A673 (cell line): Measurements from ENCODE around the gene VPS33A.
"Not testable (repeated sequence)": the region's sequence is repeated elsewhere in the genome, so short reads cannot be mapped to it uniquely, and the experiment has no call there.

Source experiments
- EZH2 ChIP-seq: fragments of 200-600 bp; sonication (generic); IDR thresholded peaks from 2 replicates; pipeline ENCODE4 v1.6.1; 2017; ENCODE audit warnings: borderline replicate concordance, low read depth, mild to moderate bottlenecking, mixed read lengths, antibody characterized with exemption, low read length; ENCODE audit not compliant: poor library complexity, severe bottlenecking
- TF ChIP-seq, protein P1 (sequence below): fragments of 300-800, 200-600 bp; sonication (generic); conservative IDR thresholded peaks from 2 replicates; pipeline ENCODE4 v1.5.1; 2017; ENCODE audit warnings: low read depth, mild to moderate bottlenecking, antibody characterized with exemption, low read length, moderate library complexity, mixed read lengths

GRCh38 chr12:122258939-122259338, 7.4 kb downstream of the VPS33A start:
- TF ChIP-seq, protein P1, sequence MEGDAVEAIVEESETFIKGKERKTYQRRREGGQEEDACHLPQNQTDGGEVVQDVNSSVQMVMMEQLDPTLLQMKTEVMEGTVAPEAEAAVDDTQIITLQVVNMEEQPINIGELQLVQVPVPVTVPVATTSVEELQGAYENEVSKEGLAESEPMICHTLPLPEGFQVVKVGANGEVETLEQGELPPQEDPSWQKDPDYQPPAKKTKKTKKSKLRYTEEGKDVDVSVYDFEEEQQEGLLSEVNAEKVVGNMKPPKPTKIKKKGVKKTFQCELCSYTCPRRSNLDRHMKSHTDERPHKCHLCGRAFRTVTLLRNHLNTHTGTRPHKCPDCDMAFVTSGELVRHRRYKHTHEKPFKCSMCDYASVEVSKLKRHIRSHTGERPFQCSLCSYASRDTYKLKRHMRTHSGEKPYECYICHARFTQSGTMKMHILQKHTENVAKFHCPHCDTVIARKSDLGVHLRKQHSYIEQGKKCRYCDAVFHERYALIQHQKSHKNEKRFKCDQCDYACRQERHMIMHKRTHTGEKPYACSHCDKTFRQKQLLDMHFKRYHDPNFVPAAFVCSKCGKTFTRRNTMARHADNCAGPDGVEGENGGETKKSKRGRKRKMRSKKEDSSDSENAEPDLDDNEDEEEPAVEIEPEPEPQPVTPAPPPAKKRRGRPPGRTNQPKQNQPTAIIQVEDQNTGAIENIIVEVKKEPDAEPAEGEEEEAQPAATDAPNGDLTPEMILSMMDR = not testable (repeated sequence)
- not testable (repeated sequence) for TF ChIP-seq EZH2
